A673 (cell line): ENCODE data around the gene FOXP4. TPM values are rescaled to one million over a fixed set of nuclear protein-coding genes. Genes with fewer than 3 reads are reported as not detected.

Experiments
- BruUV-seq: library from RNA; stranded (reverse); fragments of 400-500 nt; replicated peaks from 2 replicates; lab custom pipeline; 2021; lab: Mats Ljungman, UMichigan
- CTCF ChIA-PET: fragments of 300-600 bp; sonication (Branson Sonifier 250); formaldehyde crosslinking; loops from one replicate; lab custom pipeline; 2022; ENCODE audit warnings: antibody characterized with exemption; lab: Charles Lee
- POLR2A ChIA-PET: fragments of 300-600 bp; sonication (Branson Sonifier 250); formaldehyde crosslinking; loops from one replicate; lab custom pipeline; 2022; ENCODE audit warnings: antibody characterized with exemption; ENCODE audit not compliant: low non-redundant PET; lab: Charles Lee
- DNase-seq: peaks from one replicate; pipeline ENCODE4 v3.0.0-alpha.2; 2015; ENCODE audit warnings: low spot score
- H3K27ac ChIP-seq: fragments of 200-600 bp; sonication (generic); 2 replicates; pipeline ENCODE4 v1.5.1; 2016; ENCODE audit warnings: mixed run types, low read depth, mild to moderate bottlenecking, mixed read lengths, antibody characterized with exemption, low read length; ENCODE audit not compliant: poor library complexity, severe bottlenecking
- H3K27me3 ChIP-seq: fragments of 200-600 bp; sonication (generic); replicated peaks from 2 replicates; pipeline ENCODE4 v1.6.1; 2017; ENCODE audit warnings: mixed run types, low read depth, mild to moderate bottlenecking, mixed read lengths, antibody characterized with exemption, low read length; ENCODE audit not compliant: insufficient read depth, poor library complexity
- H3K36me3 ChIP-seq: fragments of 200-600 bp; sonication (generic); 2 replicates; pipeline ENCODE4 v1.6.1; 2016; ENCODE audit warnings: mixed run types, mild to moderate bottlenecking, mixed read lengths, antibody characterized with exemption, low read length; ENCODE audit not compliant: insufficient read depth, poor library complexity, severe bottlenecking
- H3K4me1 ChIP-seq: fragments of 200-600 bp; sonication (generic); 2 replicates; pipeline ENCODE4 v1.6.1; 2017; ENCODE audit warnings: mixed run types, mild to moderate bottlenecking, mixed read lengths, antibody characterized with exemption, low read length; ENCODE audit not compliant: insufficient read depth, poor library complexity, severe bottlenecking
- H3K4me3 ChIP-seq: fragments of 200-600 bp; sonication (generic); 2 replicates; pipeline ENCODE4 v1.5.1; 2016; ENCODE audit warnings: low read depth, mixed run types, mild to moderate bottlenecking, mixed read lengths, low read length; ENCODE audit not compliant: poor library complexity, severe bottlenecking
- H3K9me3 ChIP-seq: fragments of 200-600 bp; sonication (generic); 2 replicates; pipeline ENCODE4 v1.6.1; 2016; ENCODE audit warnings: mixed run types, low read depth, mild to moderate bottlenecking, mixed read lengths, antibody characterized with exemption, low read length; ENCODE audit not compliant: poor library complexity, severe bottlenecking
- EZH2 ChIP-seq: fragments of 200-600 bp; sonication (generic); IDR thresholded peaks from 2 replicates; pipeline ENCODE4 v1.6.1; 2017; ENCODE audit warnings: borderline replicate concordance, low read depth, mild to moderate bottlenecking, mixed read lengths, antibody characterized with exemption, low read length; ENCODE audit not compliant: poor library complexity, severe bottlenecking
- intact Hi-C: fragments of 100-400 bp; cut with micrococcal nuclease; formaldehyde crosslinking; loops from one replicate; pipeline ENCODE4 v1.10.0; 2022; ENCODE audit not compliant: unreplicated experiment
- total RNA-seq: library from RNA; stranded (reverse); gene quantifications from 2 replicates; pipeline ENCODE4 v1.2.3, GENCODE V29; 2021
- TF ChIP-seq, protein P1 (sequence below): fragments of 300-800, 200-600 bp; sonication (generic); conservative IDR thresholded peaks from 2 replicates; pipeline ENCODE4 v1.5.1; 2017; ENCODE audit warnings: low read depth, mild to moderate bottlenecking, antibody characterized with exemption, low read length, moderate library complexity, mixed read lengths

The FOXP4 gene
- total RNA-seq, 1 experiment from 2014 or later: 53.9 TPM

DNA sequence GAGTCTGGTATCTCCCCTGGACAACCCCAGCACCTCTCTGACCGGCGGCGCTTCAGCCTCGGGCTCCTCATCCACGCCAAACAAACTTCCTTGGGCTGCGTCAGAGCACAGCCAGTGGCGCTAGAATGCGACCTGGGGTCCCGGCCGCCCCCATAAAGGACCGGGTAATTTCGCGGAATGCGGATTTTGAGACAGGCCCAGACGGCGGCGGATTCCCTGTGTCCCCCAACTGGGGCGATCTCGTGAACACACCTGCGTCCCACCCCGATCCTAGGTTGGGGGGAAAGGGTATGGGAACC lies 1.6 kb downstream of the FOXP4 start:
- peaks cover 14% of the 10 kb centered on the region for H3K4me1 ChIP-seq
- H3K27ac ChIP-seq: no peak overlapping the region
- H3K36me3 ChIP-seq: peaks cover 10% of the 10 kb centered on the region
- BruUV-seq: no TSS peak
- TF ChIP-seq EZH2: no peak
- TF ChIP-seq, protein P1, sequence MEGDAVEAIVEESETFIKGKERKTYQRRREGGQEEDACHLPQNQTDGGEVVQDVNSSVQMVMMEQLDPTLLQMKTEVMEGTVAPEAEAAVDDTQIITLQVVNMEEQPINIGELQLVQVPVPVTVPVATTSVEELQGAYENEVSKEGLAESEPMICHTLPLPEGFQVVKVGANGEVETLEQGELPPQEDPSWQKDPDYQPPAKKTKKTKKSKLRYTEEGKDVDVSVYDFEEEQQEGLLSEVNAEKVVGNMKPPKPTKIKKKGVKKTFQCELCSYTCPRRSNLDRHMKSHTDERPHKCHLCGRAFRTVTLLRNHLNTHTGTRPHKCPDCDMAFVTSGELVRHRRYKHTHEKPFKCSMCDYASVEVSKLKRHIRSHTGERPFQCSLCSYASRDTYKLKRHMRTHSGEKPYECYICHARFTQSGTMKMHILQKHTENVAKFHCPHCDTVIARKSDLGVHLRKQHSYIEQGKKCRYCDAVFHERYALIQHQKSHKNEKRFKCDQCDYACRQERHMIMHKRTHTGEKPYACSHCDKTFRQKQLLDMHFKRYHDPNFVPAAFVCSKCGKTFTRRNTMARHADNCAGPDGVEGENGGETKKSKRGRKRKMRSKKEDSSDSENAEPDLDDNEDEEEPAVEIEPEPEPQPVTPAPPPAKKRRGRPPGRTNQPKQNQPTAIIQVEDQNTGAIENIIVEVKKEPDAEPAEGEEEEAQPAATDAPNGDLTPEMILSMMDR: no peak
- POLR2A ChIA-PET: no interaction called here
- CTCF ChIA-PET: no interaction called here
- no peak for DNase-seq
- intact Hi-C loops: no loop called here
- H3K4me3 ChIP-seq: peak overlapping the region; percentile 94
- no peaks in the 10 kb centered on the region for H3K9me3 ChIP-seq
- H3K27me3 ChIP-seq: no peaks in the 10 kb centered on the region

DNA sequence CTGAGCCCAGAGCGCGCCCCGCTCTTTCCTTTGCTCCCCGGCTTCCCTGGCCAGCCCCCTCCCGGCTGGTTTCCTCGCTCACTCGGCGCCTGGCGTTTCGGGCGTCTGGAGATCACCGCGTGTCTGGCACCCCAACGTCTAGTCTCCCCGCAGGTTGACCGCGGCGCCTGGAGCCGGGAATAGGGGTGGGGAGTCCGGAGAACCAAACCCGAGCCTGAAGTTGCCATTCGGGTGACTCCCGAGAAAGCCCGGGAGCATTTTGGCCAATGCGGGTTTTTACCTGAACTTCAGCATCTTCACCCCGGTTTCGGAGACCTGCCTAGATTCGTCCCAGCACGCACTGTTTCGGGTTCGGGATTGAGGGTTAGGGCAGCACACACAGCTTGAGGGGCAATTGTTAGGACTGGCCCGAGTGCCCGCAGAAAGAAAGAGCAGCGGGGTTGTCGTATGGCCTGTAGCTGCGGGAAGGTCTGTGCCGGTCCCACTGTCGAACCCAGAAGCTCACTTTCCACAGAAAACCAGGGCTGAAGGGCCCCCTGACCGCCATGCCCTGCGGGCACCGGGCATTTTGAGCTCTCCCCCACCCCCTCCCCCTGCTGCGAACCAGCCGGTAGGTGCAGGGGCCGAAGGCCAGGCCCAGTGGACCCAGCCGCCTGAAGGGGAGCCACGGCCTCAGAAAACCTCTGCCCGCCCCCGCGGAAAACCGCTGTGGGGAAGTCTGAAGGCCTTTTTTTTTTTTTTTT lies 2.1 kb downstream of the FOXP4 start:
- H3K36me3 ChIP-seq: peaks cover 10% of the 10 kb centered on the region
- intact Hi-C loops: no loop called here
- POLR2A ChIA-PET: no interaction called here
- CTCF ChIA-PET: no interaction called here
- H3K9me3 ChIP-seq: no peaks in the 10 kb centered on the region
- peaks cover 14% of the 10 kb centered on the region for H3K4me1 ChIP-seq
- no peaks in the 10 kb centered on the region for H3K27me3 ChIP-seq
- no TSS peak for BruUV-seq
- DNase-seq: no peak
- no peak overlapping the region for H3K27ac ChIP-seq
- TF ChIP-seq, protein P1: no peak
- TF ChIP-seq EZH2: no peak
- peak overlapping the region; percentile 94 for H3K4me3 ChIP-seq

DNA sequence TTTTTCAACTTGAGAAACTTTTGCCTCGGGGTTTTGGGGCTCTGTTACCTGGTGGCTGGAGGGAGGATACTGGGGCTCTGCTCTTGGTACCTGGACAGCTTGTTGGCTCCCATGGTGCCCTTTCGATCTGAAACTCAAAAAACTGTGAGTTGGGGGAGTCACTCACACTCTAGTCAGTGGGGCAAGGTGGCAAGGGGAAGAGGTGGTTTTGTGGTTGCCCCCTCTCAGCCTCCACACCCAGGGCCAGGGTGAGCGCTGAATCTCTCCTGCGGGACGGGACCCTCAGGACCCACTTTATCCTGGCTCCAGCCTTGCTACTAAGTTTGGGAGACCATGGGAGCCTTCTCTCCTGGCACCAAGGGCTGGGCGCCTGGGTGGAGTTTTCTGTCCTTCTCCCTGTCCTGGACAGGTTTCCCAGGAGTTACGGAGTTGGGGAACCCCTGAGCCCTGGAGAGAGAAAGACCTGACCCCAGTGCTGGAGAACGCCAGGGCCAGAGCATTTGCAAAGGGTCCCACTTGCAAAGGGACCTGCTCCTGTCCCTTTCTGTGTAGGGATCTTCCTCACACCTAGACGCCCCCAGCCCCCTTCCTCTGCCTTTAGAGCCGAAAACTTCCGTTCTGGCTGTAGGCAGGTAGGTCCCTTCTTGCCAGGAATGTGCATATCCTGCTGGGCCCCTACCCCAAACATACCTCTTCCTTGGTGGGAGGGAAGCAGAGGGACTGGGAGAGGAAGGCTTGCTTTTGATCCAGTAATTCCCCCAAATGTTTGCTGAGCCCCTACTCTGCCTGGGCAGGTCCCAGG lies 2.9 kb downstream of the FOXP4 start:
- Histone ChIP-seq H3K4me1 (peaks cover 14% of the 10 kb centered on the region), H3K27me3 (no peaks in the 10 kb centered on the region), H3K27ac (no peak overlapping the region), H3K36me3 (peaks cover 10% of the 10 kb centered on the region), H3K4me3 (no peak overlapping the region), H3K9me3 (no peaks in the 10 kb centered on the region)
- POLR2A ChIA-PET: no interaction called here
- TSS peak; percentile 24 for BruUV-seq
- DNase-seq: no peak
- intact Hi-C loops: no loop called here
- CTCF ChIA-PET: no interaction called here
- TF ChIP-seq EZH2: no peak
- TF ChIP-seq, protein P1: no peak
